DMS53 (cell line): Measurements from ENCODE around the gene TMPRSS4.

Source experiments
- DNase-seq: peaks from one replicate; lab custom pipeline; 2025; lab: John Stamatoyannopoulos, UW

Gene TMPRSS4

GRCh38 chr11:118079491-118079890 is 2.6 kb downstream of the TMPRSS4 start:
- DNase-seq = no peak

- DNase-seq = no peak
Observed at GRCh38 chr11:118080296-118080695, 3.4 kb downstream of the TMPRSS4 start.

- peak; percentile 31 for DNase-seq
Observed at GRCh38 chr11:118081241-118081958, 4.5 kb downstream of the TMPRSS4 start.

- DNase-seq = no peak
Observed at GRCh38 chr11:118082880-118083552, 6.1 kb downstream of the TMPRSS4 start.

- DNase-seq = peak; percentile 25
Observed at GRCh38 chr11:118084247-118084646, 7.4 kb downstream of the TMPRSS4 start.

- DNase-seq = no peak
Observed at GRCh38 chr11:118084656-118085055, 7.8 kb downstream of the TMPRSS4 start.

GRCh38 chr11:118086913-118087768 is 10.3 kb downstream of the TMPRSS4 start, which contains the start of gene SMIM35:
SMIM35 (minus strand) TSS chr11:118086963; CDS start chr11:118086757, 206 bp downstream.
- DNase-seq = peak; percentile 57

GRCh38 chr11:118087931-118088330 is 11.1 kb downstream of the TMPRSS4 start:
- DNase-seq = no peak

GRCh38 chr11:118088531-118088930 is 11.7 kb downstream of the TMPRSS4 start:
- peak; percentile 21 for DNase-seq

- DNase-seq = no peak
Observed at GRCh38 chr11:118090545-118091162, 13.8 kb downstream of the TMPRSS4 start.

GRCh38 chr11:118091690-118092089 is 14.8 kb downstream of the TMPRSS4 start:
- no peak for DNase-seq

- DNase-seq = no peak
Observed at GRCh38 chr11:118092907-118093571, 16.2 kb downstream of the TMPRSS4 start.

- DNase-seq = no peak
Observed at GRCh38 chr11:118095493-118095892, 18.6 kb downstream of the TMPRSS4 start.

GRCh38 chr11:118095967-118096367 is 19.1 kb downstream of the TMPRSS4 start:
- DNase-seq = no peak

- no peak for DNase-seq
Observed at GRCh38 chr11:118098996-118099837, 22.3 kb downstream of the TMPRSS4 start.

GRCh38 chr11:118099838-118100556 is 23.1 kb downstream of the TMPRSS4 start:
- DNase-seq = no peak

GRCh38 chr11:118100691-118101232 is 23.9 kb downstream of the TMPRSS4 start:
- no peak for DNase-seq

- no peak for DNase-seq
Observed at GRCh38 chr11:118102721-118103261, 25.9 kb downstream of the TMPRSS4 start.

- no peak for DNase-seq
Observed at GRCh38 chr11:118104491-118104890, 27.6 kb downstream of the TMPRSS4 start.
